Measurements from ENCODE around the gene PFDN2.
"Not testable (repeated sequence)": the region's sequence is repeated elsewhere in the genome, so short reads cannot be mapped to it uniquely, and the experiment has no call there.

Gene PFDN2

DNA sequence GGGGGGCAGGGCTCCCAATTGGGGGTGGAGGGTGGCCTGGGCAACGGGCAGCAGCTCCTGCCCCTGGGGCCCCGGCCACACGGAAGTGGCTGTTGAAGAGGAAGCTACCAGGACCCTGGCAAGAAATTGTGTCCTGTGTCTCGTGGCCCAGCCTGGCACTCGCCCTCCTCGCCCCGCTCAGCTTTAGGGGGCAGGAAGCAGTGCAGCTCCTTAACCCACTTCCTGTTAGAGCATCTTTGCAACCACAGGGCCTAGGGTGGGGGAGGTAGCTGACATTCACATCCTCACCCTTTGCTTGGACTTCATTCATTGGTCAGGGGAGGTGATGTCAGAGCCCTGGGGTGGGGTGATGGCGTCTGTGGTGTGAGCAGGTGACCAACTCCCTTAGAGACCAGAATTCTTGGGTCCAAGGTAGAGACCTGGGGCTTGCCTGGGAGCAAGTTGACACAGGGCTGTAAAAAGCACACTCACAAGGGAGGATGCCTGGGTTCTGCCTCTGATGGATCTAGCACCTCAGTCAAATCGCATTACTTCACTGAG is 48.0 kb downstream of the PFDN2 start, which contains the start of gene ARHGAP30:
ARHGAP30 (minus strand) TSS at position 161 of the 540 bp plus-strand sequence. CDS start 267 bp downstream, outside the sequence.
- peaks cover 0 to 7% of the 10 kb centered on the region in 2 donors for H3K27me3 ChIP-seq (ENCODE audit: control insufficient read depth in 1 of 2, insufficient read depth in 2 of 2, low read length in 2 of 2)
- no peaks in the 10 kb centered on the region for H3K36me3 ChIP-seq (ENCODE audit: control insufficient read depth in 2 of 2, insufficient read depth in 2 of 2, low read length in 2 of 2)
- no peaks in the 10 kb centered on the region for H3K4me1 ChIP-seq (ENCODE audit: control insufficient read depth, insufficient read depth, low read length)
- H3K4me3 ChIP-seq (ENCODE audit: low read length in 2 of 2) = peak within 1 kb of the TSS in 1 of 2 donors; percentile 52
- H3K9ac ChIP-seq (ENCODE audit: low read length in 2 of 2) = no peak within 1 kb of the TSS
- H3K9me3 ChIP-seq (ENCODE audit: control insufficient read depth in 2 of 2, low read length in 2 of 2) = no peaks in the 10 kb centered on the region
- no peak within 1 kb of the TSS for H3K27ac ChIP-seq (ENCODE audit: low read length)

DNA sequence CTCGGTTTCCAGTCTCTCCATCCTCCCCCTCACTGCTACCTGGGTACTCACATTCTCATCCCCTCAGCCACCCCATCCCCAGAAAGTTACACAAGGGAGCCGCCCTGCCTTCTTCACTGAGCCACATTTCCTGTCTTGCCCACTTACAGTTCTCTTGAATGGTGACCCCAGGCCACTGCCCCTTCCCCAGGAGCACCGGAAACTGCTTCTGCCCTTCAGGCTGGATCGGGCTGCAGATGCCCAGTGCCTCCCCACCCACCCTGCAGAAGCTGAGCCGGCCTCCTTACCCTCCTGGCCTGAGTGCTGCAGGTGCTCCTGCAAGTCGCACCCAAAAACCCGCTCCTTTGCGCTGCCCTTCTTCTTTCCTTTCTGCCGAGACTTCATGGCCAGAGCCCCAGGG is 48.6 kb downstream of the PFDN2 start:
- H3K27me3 ChIP-seq (ENCODE audit: control insufficient read depth in 1 of 2, insufficient read depth in 2 of 2, low read length in 2 of 2) = peaks cover 0 to 7% of the 10 kb centered on the region in 2 donors
- peak overlapping the region in 1 of 2 donors; percentile 52 for H3K4me3 ChIP-seq (ENCODE audit: low read length in 2 of 2)
- no peaks in the 10 kb centered on the region for H3K9me3 ChIP-seq (ENCODE audit: control insufficient read depth in 2 of 2, low read length in 2 of 2)
- no peak overlapping the region for H3K9ac ChIP-seq (ENCODE audit: low read length in 2 of 2)
- H3K4me1 ChIP-seq (ENCODE audit: control insufficient read depth, insufficient read depth, low read length) = no peaks in the 10 kb centered on the region
- H3K36me3 ChIP-seq (ENCODE audit: control insufficient read depth in 2 of 2, insufficient read depth in 2 of 2, low read length in 2 of 2) = no peaks in the 10 kb centered on the region
- H3K27ac ChIP-seq (ENCODE audit: low read length) = no peak overlapping the region

DNA sequence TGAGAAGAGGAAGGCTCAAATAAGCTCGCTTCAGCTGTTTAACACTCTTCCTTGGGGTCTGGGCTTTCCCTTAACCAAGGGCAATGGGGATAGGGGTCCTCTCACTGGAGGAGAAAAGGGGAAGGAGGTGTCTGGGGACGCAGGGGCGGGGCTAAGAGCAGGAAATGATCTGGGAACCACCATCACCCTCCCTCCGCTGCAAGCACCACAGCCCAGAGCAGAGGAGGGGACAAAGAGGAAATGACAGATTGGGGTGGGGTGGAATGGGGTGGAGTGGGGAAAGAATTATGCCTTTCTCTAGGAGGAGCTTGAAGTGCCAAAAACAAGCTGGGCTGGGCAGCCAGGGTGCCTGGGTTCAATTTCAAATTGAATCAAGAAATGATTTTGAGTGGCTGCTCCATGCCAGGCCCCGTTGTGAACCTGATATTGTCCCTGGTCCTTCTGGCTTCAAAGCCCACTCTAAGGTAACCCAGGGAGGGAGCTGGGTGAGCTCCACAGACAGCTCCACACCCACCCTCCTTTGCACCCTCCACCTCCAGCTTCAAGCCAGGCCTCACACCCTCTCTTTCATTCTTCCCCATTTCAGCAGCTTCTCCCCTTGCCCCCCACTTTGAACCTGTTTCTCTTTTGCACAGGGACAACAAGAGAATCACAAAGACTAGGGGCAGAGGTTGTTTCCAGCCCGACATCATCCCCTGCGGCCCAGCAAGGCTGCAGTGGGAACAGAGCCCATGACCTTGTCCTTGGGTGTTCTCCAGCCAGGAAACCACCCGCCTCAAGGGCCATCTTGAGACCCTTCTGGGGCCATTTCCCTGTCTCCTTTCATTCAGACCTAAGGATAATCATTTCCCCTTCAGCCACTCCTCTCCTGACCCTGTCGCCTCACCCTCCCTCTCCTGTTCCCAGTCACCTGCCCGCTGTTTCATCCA is 49.3 kb downstream of the PFDN2 start:
- no peak overlapping the region for H3K9ac ChIP-seq (ENCODE audit: low read length in 2 of 2)
- peak overlapping the region in 1 of 2 donors; percentile 52 for H3K4me3 ChIP-seq (ENCODE audit: low read length in 2 of 2)
- H3K4me1 ChIP-seq (ENCODE audit: control insufficient read depth, insufficient read depth, low read length) = no peaks in the 10 kb centered on the region
- H3K36me3 ChIP-seq (ENCODE audit: control insufficient read depth in 2 of 2, insufficient read depth in 2 of 2, low read length in 2 of 2) = no peaks in the 10 kb centered on the region
- H3K9me3 ChIP-seq (ENCODE audit: control insufficient read depth in 2 of 2, low read length in 2 of 2) = no peaks in the 10 kb centered on the region
- peaks cover 0 to 7% of the 10 kb centered on the region in 2 donors for H3K27me3 ChIP-seq (ENCODE audit: control insufficient read depth in 1 of 2, insufficient read depth in 2 of 2, low read length in 2 of 2)
- H3K27ac ChIP-seq (ENCODE audit: low read length) = no peak overlapping the region

DNA sequence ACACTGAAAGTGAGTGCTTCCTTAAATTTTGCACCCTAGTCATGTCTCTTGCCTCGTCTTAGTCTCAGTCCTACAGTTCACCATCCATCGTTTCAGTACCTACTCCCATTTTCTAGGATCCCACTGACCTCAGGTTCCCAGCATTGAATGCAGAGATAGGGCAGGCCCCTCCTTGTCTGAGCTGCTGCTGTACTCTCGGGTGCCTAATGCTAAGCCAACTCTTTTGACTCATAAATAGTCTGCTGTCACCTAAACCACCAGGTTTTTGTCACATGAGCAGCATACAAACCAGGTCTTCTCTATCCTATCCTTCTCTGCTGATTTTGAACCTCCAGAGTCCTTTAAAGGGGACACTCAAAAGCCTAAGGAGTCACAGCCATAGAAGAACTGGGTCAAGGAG is 51.1 kb downstream of the PFDN2 start:
- peaks cover 0 to 7% of the 10 kb centered on the region in 2 donors for H3K27me3 ChIP-seq (ENCODE audit: control insufficient read depth in 1 of 2, insufficient read depth in 2 of 2, low read length in 2 of 2)
- H3K36me3 ChIP-seq (ENCODE audit: control insufficient read depth in 2 of 2, insufficient read depth in 2 of 2, low read length in 2 of 2) = no peaks in the 10 kb centered on the region
- H3K27ac ChIP-seq (ENCODE audit: low read length) = no peak overlapping the region
- no peaks in the 10 kb centered on the region for H3K9me3 ChIP-seq (ENCODE audit: control insufficient read depth in 2 of 2, low read length in 2 of 2)
- no peaks in the 10 kb centered on the region for H3K4me1 ChIP-seq (ENCODE audit: control insufficient read depth, insufficient read depth, low read length)
- no peak overlapping the region for H3K4me3 ChIP-seq (ENCODE audit: low read length in 2 of 2)
- H3K9ac ChIP-seq (ENCODE audit: low read length in 2 of 2) = no peak overlapping the region

DNA sequence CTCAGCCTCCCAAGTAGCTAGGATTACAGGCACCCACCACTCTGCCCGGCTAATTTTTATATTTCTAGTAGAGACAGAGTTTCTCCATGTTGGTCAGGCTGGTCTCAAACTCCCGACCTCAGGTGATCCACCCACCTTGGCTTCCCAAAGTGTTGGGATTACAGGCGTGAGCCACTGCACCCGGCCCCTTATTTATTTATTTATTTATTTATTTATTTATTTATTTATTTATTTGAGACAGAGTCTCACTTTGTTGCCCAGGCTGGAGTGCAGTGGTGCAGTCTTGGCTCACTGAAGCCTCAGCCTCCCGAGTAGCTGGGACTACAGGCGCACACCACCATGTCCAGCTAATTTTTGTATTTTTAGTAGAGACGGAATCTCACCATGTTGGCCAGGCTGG is 52.2 kb downstream of the PFDN2 start:
- not testable (repeated sequence) for H3K9ac ChIP-seq (ENCODE audit: low read length in 2 of 2); H3K9me3 ChIP-seq (ENCODE audit: control insufficient read depth in 2 of 2, low read length in 2 of 2); H3K27me3 ChIP-seq (ENCODE audit: control insufficient read depth in 1 of 2, insufficient read depth in 2 of 2, low read length in 2 of 2); H3K36me3 ChIP-seq (ENCODE audit: control insufficient read depth in 2 of 2, insufficient read depth in 2 of 2, low read length in 2 of 2); H3K27ac ChIP-seq (ENCODE audit: low read length); H3K4me3 ChIP-seq (ENCODE audit: low read length in 2 of 2); H3K4me1 ChIP-seq (ENCODE audit: control insufficient read depth, insufficient read depth, low read length)

DNA sequence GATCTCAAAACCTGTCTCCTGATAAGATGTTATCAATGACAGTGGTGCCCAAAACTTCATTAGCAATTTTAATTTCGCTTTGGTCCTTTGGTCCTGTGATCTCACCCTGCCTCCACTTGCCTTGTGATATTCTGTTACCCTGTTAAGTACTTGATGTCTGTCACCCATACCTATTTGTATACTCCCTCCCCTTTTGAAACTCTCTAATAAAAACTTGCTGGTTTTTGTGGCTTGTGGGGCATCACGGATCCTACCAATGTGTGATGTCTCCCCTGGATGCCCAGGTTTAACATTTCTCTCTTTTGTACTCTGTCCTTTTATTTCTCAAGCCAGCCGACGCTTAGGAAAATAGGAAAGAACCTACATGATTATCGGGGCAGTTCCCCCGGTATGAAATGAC is 53.9 kb downstream of the PFDN2 start:
- not testable (repeated sequence) for H3K4me1 ChIP-seq (ENCODE audit: control insufficient read depth, insufficient read depth, low read length); H3K4me3 ChIP-seq (ENCODE audit: low read length in 2 of 2); H3K27ac ChIP-seq (ENCODE audit: low read length); H3K9ac ChIP-seq (ENCODE audit: low read length in 2 of 2); H3K27me3 ChIP-seq (ENCODE audit: control insufficient read depth in 1 of 2, insufficient read depth in 2 of 2, low read length in 2 of 2); H3K36me3 ChIP-seq (ENCODE audit: control insufficient read depth in 2 of 2, insufficient read depth in 2 of 2, low read length in 2 of 2); H3K9me3 ChIP-seq (ENCODE audit: control insufficient read depth in 2 of 2, low read length in 2 of 2)

DNA sequence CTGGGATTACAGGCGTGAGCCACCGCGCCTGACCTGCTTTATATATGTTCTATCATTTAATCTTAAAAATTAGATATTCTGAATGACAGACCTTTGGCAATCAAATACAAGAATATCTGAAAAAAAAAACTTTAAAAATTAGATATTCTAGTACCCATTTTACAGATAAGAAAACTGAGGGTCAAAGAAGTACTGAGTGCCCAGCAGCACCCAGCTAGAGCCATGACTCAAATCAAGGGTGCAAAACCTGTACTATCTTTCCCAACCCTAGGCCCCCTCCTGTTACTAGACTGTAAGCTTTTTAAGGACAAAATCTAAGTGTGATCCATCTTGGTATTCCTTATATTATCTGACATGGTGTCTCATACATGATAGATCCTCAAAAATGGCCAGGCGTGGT is 56.4 kb downstream of the PFDN2 start:
- Histone ChIP-seq H3K27me3 (ENCODE audit: control insufficient read depth in 1 of 2, insufficient read depth in 2 of 2, low read length in 2 of 2) (no peaks in the 10 kb centered on the region), H3K27ac (ENCODE audit: low read length) (no peak overlapping the region), H3K9me3 (ENCODE audit: control insufficient read depth in 2 of 2, low read length in 2 of 2) (no peaks in the 10 kb centered on the region), H3K4me3 (ENCODE audit: low read length in 2 of 2) (no peak overlapping the region), H3K4me1 (ENCODE audit: control insufficient read depth, insufficient read depth, low read length) (no peaks in the 10 kb centered on the region), H3K36me3 (ENCODE audit: control insufficient read depth in 2 of 2, insufficient read depth in 2 of 2, low read length in 2 of 2) (no peaks in the 10 kb centered on the region), H3K9ac (ENCODE audit: low read length in 2 of 2) (no peak overlapping the region)

DNA sequence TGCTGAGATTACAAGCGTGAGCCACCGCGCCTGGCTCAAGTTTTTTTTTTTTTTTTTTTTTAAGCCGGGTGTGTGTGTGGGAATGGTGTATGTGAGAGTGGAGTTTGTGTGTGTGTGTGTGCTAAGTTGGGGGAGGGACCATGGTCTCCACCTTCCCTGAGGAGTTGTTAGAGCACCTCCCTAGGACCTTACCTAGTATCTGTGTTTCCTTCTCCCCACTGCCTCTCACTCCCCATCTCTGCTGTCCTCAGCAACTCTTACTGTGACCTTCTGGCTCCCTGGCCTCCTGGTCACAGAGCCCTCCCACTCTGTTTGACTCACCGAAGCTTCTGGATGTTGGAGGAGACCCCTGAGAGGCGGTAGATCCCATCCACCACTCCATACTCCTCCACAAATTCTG is 58.5 kb downstream of the PFDN2 start:
- Histone ChIP-seq H3K27ac (ENCODE audit: low read length) (no peak overlapping the region), H3K9me3 (ENCODE audit: control insufficient read depth in 2 of 2, low read length in 2 of 2) (no peaks in the 10 kb centered on the region), H3K36me3 (ENCODE audit: control insufficient read depth in 2 of 2, insufficient read depth in 2 of 2, low read length in 2 of 2) (no peaks in the 10 kb centered on the region), H3K4me3 (ENCODE audit: low read length in 2 of 2) (no peak overlapping the region), H3K4me1 (ENCODE audit: control insufficient read depth, insufficient read depth, low read length) (no peaks in the 10 kb centered on the region), H3K27me3 (ENCODE audit: control insufficient read depth in 1 of 2, insufficient read depth in 2 of 2, low read length in 2 of 2) (peaks cover 9 to 12% of the 10 kb centered on the region in 2 donors), H3K9ac (ENCODE audit: low read length in 2 of 2) (no peak overlapping the region)

DNA sequence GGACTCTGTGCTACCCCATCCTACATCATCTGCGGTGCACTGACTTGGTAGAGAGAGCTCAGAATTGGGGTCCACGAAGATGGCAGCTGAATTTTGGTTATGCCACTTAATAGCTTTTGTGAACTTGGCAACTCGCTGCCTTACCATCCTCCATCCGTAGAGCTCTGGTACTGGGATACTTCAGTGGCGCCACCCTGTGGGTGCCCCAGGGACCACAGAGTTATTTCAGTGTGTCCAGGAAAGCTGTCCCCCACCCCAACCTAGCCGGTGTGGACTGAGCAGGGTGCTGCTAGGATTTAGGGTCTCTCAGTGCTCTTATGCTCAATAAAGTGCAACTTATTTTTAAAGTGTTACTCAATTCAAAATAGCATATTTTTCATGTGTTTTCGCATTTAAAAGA is 63.0 kb downstream of the PFDN2 start:
- Histone ChIP-seq H3K27me3 (ENCODE audit: control insufficient read depth in 1 of 2, insufficient read depth in 2 of 2, low read length in 2 of 2) (peaks cover 9 to 14% of the 10 kb centered on the region in 2 donors), H3K4me1 (ENCODE audit: control insufficient read depth, insufficient read depth, low read length) (no peaks in the 10 kb centered on the region), H3K4me3 (ENCODE audit: low read length in 2 of 2) (no peak overlapping the region), H3K36me3 (ENCODE audit: control insufficient read depth in 2 of 2, insufficient read depth in 2 of 2, low read length in 2 of 2) (no peaks in the 10 kb centered on the region), H3K27ac (ENCODE audit: low read length) (no peak overlapping the region), H3K9ac (ENCODE audit: low read length in 2 of 2) (no peak overlapping the region), H3K9me3 (ENCODE audit: control insufficient read depth in 2 of 2, low read length in 2 of 2) (no peaks in the 10 kb centered on the region)

DNA sequence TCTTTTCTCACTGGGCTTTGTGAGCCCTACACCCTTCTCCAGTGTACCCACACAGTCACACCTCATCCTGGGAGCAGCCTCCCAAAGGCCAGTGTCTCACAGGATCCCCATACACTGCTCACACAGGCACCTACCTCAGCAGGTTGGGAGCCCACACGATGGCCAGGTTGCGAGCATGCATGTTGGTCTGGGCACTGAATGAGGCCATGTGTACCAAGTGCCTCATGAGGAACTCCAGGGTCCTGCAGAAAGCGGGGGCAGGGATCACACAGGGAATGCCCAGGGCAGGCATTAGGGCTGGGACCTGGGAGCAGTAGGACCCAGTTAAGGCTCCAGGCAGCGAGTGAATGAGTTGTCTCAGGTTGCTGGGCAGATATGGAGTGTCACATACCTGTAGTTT is 63.6 kb downstream of the PFDN2 start:
- H3K4me1 ChIP-seq (ENCODE audit: control insufficient read depth, insufficient read depth, low read length) = no peaks in the 10 kb centered on the region
- peaks cover 9 to 14% of the 10 kb centered on the region in 2 donors for H3K27me3 ChIP-seq (ENCODE audit: control insufficient read depth in 1 of 2, insufficient read depth in 2 of 2, low read length in 2 of 2)
- no peaks in the 10 kb centered on the region for H3K36me3 ChIP-seq (ENCODE audit: control insufficient read depth in 2 of 2, insufficient read depth in 2 of 2, low read length in 2 of 2)
- H3K4me3 ChIP-seq (ENCODE audit: low read length in 2 of 2) = no peak overlapping the region
- H3K27ac ChIP-seq (ENCODE audit: low read length) = no peak overlapping the region
- H3K9me3 ChIP-seq (ENCODE audit: control insufficient read depth in 2 of 2, low read length in 2 of 2) = no peaks in the 10 kb centered on the region
- no peak overlapping the region for H3K9ac ChIP-seq (ENCODE audit: low read length in 2 of 2)

DNA sequence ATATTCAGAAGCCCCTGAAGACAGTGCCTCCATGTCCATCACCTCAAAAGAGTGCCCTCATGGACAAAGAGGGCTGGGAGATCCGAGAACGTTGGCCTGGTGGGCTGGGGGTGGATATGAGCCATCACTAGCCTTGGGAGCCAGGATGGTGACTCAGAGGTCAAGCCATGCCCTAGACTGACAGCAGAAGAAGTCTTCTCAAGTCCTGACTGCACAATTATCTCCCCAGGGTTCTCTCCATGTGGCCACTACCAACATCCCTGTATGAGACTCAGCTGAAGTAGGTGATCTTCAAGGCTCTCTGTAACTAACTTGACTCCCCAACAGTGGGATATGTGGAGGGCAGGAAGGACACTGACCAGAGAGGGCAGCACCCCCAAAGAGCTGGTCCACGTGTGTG is 64.9 kb downstream of the PFDN2 start:
- H3K9ac ChIP-seq (ENCODE audit: low read length in 2 of 2) = no peak overlapping the region

More for the DNA sequence above, 64.9 kb downstream of the PFDN2 start:
- Histone ChIP-seq H3K36me3 (ENCODE audit: control insufficient read depth in 2 of 2, insufficient read depth in 2 of 2, low read length in 2 of 2) (no peaks in the 10 kb centered on the region), H3K4me3 (ENCODE audit: low read length in 2 of 2) (no peak overlapping the region), H3K27ac (ENCODE audit: low read length) (no peak overlapping the region), H3K4me1 (ENCODE audit: control insufficient read depth, insufficient read depth, low read length) (no peaks in the 10 kb centered on the region), H3K27me3 (ENCODE audit: control insufficient read depth in 1 of 2, insufficient read depth in 2 of 2, low read length in 2 of 2) (peaks cover 9 to 14% of the 10 kb centered on the region in 2 donors), H3K9me3 (ENCODE audit: control insufficient read depth in 2 of 2, low read length in 2 of 2) (no peaks in the 10 kb centered on the region)
